Neural progenitor cell (in vitro differentiated cells): ENCODE data around the gene PKDCC.

Experiments used
- CTCF ChIP-seq: fragments of 200-600 bp; sonication (generic); IDR thresholded peaks from 2 replicates; pipeline ENCODE4 v1.5.1; 2017; ENCODE audit warnings: antibody characterized with exemption, mild to moderate bottlenecking
- EZH2 ChIP-seq: fragments of 200-600 bp; sonication (generic); IDR thresholded peaks from 2 replicates; pipeline ENCODE4 v1.6.1; 2017; ENCODE audit warnings: antibody characterized with exemption, mild to moderate bottlenecking, moderate library complexity

GRCh38 chr2:42082016-42082415, 34.2 kb downstream of the PKDCC start:
- no peak for TF ChIP-seq CTCF
- no peak for TF ChIP-seq EZH2
